ENCODE data around the gene MTREX. TPM values are rescaled to one million over a fixed set of nuclear protein-coding genes. Genes with fewer than 3 reads are reported as not detected.

Gene MTREX
- total and polyA plus RNA-seq, 7 donors = 11.3 to 76.7 (median 59.0) TPM

- intact Hi-C loops (cut with DNase I) = no loop called here
- Histone ChIP-seq H3K36me3 (peaks cover 0 to 57% (median 14%) of the 10 kb centered on the region in 4 donors), H3K4me1 (no peaks in the 10 kb centered on the region), H3K4me3 (no peak overlapping the region), H3K27me3 (no peaks in the 10 kb centered on the region), H3K27ac (no peak overlapping the region), H3K9me3 (no peaks in the 10 kb centered on the region)
- 84 to 94% methylated on average over 7 of the region's 7 CpGs for WGBS, 2 donors
- TF ChIP-seq POLR2AphosphoS5 (IDR thresholded peaks at IDR 0.05) = no peak
- TF ChIP-seq POLR2A (IDR thresholded peaks at IDR 0.05) = no peak
- no peak for TF ChIP-seq CTCF (IDR thresholded peaks at IDR 0.05)
- TF ChIP-seq EP300 (IDR thresholded peaks at IDR 0.05) = no peak
- DNase-seq = no peak
Observed at GRCh38 chr5:55372130-55372925, 64.5 kb downstream of the MTREX start.

- H3K9me3 ChIP-seq = no peaks in the 10 kb centered on the region
- TF ChIP-seq POLR2AphosphoS5 (IDR thresholded peaks at IDR 0.05) (no peak), EP300 (IDR thresholded peaks at IDR 0.05) (no peak), CTCF (IDR thresholded peaks at IDR 0.05) (no peak), POLR2A (IDR thresholded peaks at IDR 0.05) (no peak)
- no peak overlapping the region for H3K27ac ChIP-seq
- no peak overlapping the region for H3K4me3 ChIP-seq
- H3K36me3 ChIP-seq = peaks cover 0 to 42% (median 2%) of the 10 kb centered on the region in 4 donors
- no peak for DNase-seq
- intact Hi-C loops (cut with DNase I) = no loop called here
- WGBS, 2 donors = 72 to 75% methylated on average over 1 of the region's 1 CpG
- H3K27me3 ChIP-seq = no peaks in the 10 kb centered on the region
- no peaks in the 10 kb centered on the region for H3K4me1 ChIP-seq
Observed at GRCh38 chr5:55377810-55378209, 70.0 kb downstream of the MTREX start.

- H3K27me3 ChIP-seq = no peaks in the 10 kb centered on the region
- no peaks in the 10 kb centered on the region for H3K4me1 ChIP-seq
- intact Hi-C loops (cut with DNase I) = no loop called here
- no peak for TF ChIP-seq POLR2A (IDR thresholded peaks at IDR 0.05)
- TF ChIP-seq CTCF (IDR thresholded peaks at IDR 0.05) = no peak
- TF ChIP-seq POLR2AphosphoS5 (IDR thresholded peaks at IDR 0.05) = no peak
- peaks cover 0 to 43% (median 2%) of the 10 kb centered on the region in 4 donors for H3K36me3 ChIP-seq
- H3K9me3 ChIP-seq = peaks cover 0 to 7% (median 2%) of the 10 kb centered on the region in 4 donors
- H3K27ac ChIP-seq = no peak overlapping the region
- DNase-seq = no peak
- no peak overlapping the region for H3K4me3 ChIP-seq
Observed at GRCh38 chr5:55383254-55383653, 75.5 kb downstream of the MTREX start.

GRCh38 chr5:55384072-55384471 lies 76.3 kb downstream of the MTREX start:
- Histone ChIP-seq H3K27ac (no peak overlapping the region), H3K9me3 (peaks cover 0 to 7% (median 2%) of the 10 kb centered on the region in 4 donors), H3K4me1 (no peaks in the 10 kb centered on the region), H3K27me3 (no peaks in the 10 kb centered on the region), H3K36me3 (peaks cover 0 to 43% (median 2%) of the 10 kb centered on the region in 4 donors), H3K4me3 (no peak overlapping the region)
- TF ChIP-seq POLR2AphosphoS5 (IDR thresholded peaks at IDR 0.05) (no peak), POLR2A (IDR thresholded peaks at IDR 0.05) (no peak), EP300 (IDR thresholded peaks at IDR 0.05) (no peak), CTCF (IDR thresholded peaks at IDR 0.05) (no peak)
- intact Hi-C loops (cut with DNase I) = no loop called here
- no peak for DNase-seq
- WGBS, 2 donors = 81 to 84% methylated on average over 2 of the region's 2 CpGs
